ENCODE measurements around the gene TACC2.

- TF ChIP-seq CTCF (conservative IDR thresholded peaks at IDR 0.05) (no peak), ZFX (IDR thresholded peaks at IDR 0.05) (no peak)
These were observed 41.3 kb upstream of the TACC2 start for GRCh38 chr10:121947343-121948330.
